HUES6 (cell line): ENCODE results near the gene NCOA4.
A peak's percentile ranks its signal among the peaks of the same experiment; 100 is the strongest.

Experiments
- H3K27ac ChIP-seq: 2 replicates; pipeline ENCODE4 v1.7.0; 2013; ENCODE audit warnings: low read depth, mild to moderate bottlenecking, low read length, inconsistent platforms
- H3K27me3 ChIP-seq: 2 replicates; pipeline ENCODE4 v1.6.1; 2013; ENCODE audit warnings: low read length; ENCODE audit not compliant: control insufficient read depth, insufficient read depth
- H3K36me3 ChIP-seq: 2 replicates; pipeline ENCODE4 v1.6.1; 2013; ENCODE audit warnings: low read length; ENCODE audit not compliant: control insufficient read depth, insufficient read depth
- H3K4me1 ChIP-seq: 2 replicates; pipeline ENCODE4 v1.6.1; 2013; ENCODE audit warnings: low read length; ENCODE audit not compliant: control insufficient read depth, insufficient read depth
- H3K4me3 ChIP-seq: 2 replicates; pipeline ENCODE4 v1.5.1; 2013; ENCODE audit warnings: low read depth, low read length
- H3K9ac ChIP-seq: one replicate; pipeline ENCODE4 v1.6.1; 2013; ENCODE audit warnings: mild to moderate bottlenecking, low read length
- H3K9me3 ChIP-seq: 2 replicates; pipeline ENCODE4 v1.6.1; 2013; ENCODE audit warnings: low read depth, low read length; ENCODE audit not compliant: control insufficient read depth, insufficient read depth

Gene NCOA4

GRCh38 chr10:46030091-46030937 is at the start of gene NCOA4:
Gene NCOA4, minus strand, starts transcription at chr10:46030623. Its CDS starts 13,943 bp downstream, at chr10:46016680.
- Histone ChIP-seq H3K4me3 (peak within 1 kb of the TSS; percentile 89), H3K9ac (peak within 1 kb of the TSS; percentile 94), H3K27me3 (no peaks in the 10 kb centered on the region), H3K36me3 (no peaks in the 10 kb centered on the region), H3K9me3 (no peaks in the 10 kb centered on the region), H3K4me1 (peaks cover 14% of the 10 kb centered on the region), H3K27ac (peak within 1 kb of the TSS; percentile 49; the same call in 1 of the 2 replicates)

DNA sequence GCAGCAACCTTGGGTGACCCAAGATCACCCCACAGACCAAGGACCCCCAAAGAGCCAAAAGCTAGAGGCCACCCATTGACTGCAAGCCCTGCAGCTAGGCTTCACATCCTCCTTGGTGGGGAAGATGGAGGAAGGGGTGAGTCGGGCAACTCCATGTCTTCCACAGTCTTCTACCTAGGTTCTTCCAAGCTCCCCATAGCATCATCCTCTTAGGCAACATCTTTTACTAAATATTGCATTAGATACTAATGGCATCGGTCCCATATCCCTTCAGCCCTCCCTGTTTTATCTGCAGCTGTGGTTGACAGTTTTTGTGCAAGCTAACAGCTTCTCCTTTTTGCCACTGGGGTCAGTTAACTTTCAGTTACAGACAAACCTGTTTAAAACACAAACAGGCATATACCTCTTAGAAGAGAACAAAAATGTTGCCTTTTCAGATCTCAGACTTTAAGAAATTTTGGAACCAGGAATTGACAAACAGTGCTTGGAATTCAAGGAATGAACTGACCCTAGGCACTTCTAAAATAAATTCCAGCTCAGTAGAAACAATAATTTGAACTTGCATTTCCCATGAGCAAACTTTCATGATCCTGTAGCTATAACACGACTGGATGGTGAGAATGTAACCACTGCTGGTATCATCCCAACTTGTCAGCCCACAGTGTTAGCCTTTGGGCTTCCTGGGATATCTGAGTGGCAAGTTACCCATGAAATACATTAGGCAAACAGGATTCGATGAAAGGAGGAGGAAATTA is 49.6 kb upstream of the NCOA4 start:
- Histone ChIP-seq H3K9ac (no peak overlapping the region), H3K4me3 (no peak overlapping the region), H3K4me1 (0 out of 2 replicates have a peak, but pooled peaks cover 4% of the 10 kb centered on the region)

GRCh38 chr10:46077731-46078413 is 47.4 kb upstream of the NCOA4 start:
- Histone ChIP-seq H3K27me3 (no peaks in the 10 kb centered on the region), H3K9me3 (no peaks in the 10 kb centered on the region), H3K9ac (no peak overlapping the region), H3K36me3 (no peaks in the 10 kb centered on the region), H3K4me3 (no peak overlapping the region), H3K4me1 (no peaks in the 10 kb centered on the region), H3K27ac (no peak overlapping the region)

More for the DNA sequence above, 49.6 kb upstream of the NCOA4 start:
- no peaks in the 10 kb centered on the region for H3K9me3 ChIP-seq
- H3K27ac ChIP-seq = no peak overlapping the region
- H3K36me3 ChIP-seq = no peaks in the 10 kb centered on the region
- H3K27me3 ChIP-seq = no peaks in the 10 kb centered on the region

DNA sequence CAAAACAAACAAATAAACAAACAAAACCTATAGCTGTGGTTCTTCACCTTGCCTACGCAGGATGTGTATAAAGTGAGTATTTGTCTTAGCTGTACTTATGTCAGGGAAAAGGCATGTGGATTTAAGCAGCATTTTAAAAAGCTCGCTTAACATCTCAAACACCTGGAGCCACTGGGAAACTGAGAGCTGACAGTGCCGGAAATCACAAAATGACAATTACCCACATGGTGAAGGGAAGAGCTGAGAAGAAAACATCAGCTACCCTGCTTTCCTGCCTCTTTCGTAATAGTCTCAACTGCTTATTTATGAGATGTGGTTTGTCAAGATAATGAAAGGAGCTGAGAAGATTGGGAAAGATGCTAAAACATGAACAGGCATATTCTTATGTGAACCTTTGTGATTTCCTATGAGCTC is 46.7 kb upstream of the NCOA4 start:
- Histone ChIP-seq H3K36me3 (no peaks in the 10 kb centered on the region), H3K9me3 (no peaks in the 10 kb centered on the region; the same call in 1 of the 2 replicates), H3K4me3 (no peak overlapping the region), H3K9ac (no peak overlapping the region), H3K4me1 (no peaks in the 10 kb centered on the region), H3K27ac (no peak overlapping the region), H3K27me3 (no peaks in the 10 kb centered on the region)

DNA sequence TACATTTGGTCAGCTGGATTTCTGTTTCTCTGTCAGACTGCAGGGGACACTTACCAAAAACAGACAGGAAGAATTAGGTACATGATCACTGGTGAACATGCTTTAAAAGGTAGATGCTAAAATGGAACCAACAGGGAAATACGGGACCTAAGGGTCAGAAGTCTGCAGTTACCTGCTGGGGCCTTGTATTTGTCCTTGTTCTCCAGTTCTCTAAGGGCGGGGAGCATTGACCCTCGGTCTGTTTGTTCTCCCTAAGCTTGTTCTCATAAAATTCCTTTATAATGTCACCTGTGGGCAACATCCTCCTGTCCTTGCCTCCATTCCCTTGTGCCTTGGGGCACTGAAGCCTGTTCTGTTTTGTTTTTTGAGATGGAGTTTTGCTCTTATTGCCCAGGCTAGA is 45.4 kb upstream of the NCOA4 start:
- H3K9ac ChIP-seq = no peak overlapping the region
- no peaks in the 10 kb centered on the region; the same call in 1 of the 2 replicates for H3K9me3 ChIP-seq
- no peaks in the 10 kb centered on the region for H3K4me1 ChIP-seq
- no peaks in the 10 kb centered on the region for H3K36me3 ChIP-seq
- H3K4me3 ChIP-seq = no peak overlapping the region
- no peaks in the 10 kb centered on the region for H3K27me3 ChIP-seq
- no peak overlapping the region for H3K27ac ChIP-seq

DNA sequence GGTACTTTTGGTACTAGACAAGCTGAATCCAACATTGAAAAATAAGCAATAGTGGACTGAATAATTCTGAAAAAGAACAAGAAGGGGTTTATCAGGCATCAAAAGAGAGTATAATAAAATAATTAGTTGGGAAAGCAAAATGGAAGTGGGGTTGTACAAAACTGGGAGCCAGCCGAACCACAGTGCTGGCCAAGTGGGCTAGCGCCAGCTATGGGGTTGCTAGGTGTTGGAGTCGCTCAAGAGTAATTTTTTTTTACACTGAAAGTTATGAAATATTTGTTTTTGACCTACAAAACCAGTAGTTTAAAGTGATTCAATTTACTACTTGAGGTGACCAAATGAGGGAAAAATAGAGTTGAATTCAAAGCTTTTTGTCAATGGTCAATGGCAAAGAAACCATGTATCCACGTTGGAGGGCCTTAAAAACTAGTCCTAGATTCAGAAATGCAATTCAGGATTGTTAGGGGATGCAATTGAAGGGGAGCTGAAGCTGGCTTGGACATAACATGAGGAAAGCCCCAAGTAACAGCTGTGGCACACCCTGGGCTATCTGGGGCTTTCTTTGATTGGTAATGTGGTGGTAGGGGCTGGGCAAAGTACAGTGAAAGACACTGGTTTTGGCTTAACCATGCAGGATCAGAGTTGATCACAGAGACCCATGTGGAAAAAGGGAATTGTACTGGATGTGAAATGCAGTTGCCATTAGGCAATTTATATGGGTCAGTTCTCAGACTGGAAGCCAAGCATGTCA is 43.9 kb upstream of the NCOA4 start:
- no peaks in the 10 kb centered on the region for H3K27me3 ChIP-seq
- H3K9me3 ChIP-seq = no peaks in the 10 kb centered on the region; the same call in 1 of the 2 replicates
- H3K27ac ChIP-seq = no peak overlapping the region
- no peaks in the 10 kb centered on the region for H3K36me3 ChIP-seq
- H3K4me1 ChIP-seq = no peaks in the 10 kb centered on the region
- no peak overlapping the region for H3K4me3 ChIP-seq
- H3K9ac ChIP-seq = no peak overlapping the region

DNA sequence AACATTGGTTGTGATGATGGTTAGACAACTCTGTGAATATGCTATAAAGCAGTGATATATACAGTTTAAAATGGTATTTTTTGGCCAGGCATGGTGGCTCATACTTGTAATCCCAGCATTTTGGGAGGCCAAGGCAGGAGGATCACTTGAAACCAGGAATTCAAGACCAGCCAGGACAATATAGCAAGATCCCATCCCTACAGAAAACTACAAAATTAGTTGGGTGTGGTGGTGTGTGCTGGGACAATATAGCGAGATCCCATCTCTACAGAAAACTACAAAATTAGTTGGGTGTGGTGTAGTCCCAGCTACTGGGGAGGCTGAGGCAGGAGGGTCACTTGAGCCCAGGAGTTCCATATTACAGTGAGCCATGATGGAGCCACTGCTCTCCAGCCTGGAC is 43.1 kb upstream of the NCOA4 start:
- Histone ChIP-seq H3K4me1 (no peaks in the 10 kb centered on the region), H3K9ac (no peak overlapping the region), H3K36me3 (no peaks in the 10 kb centered on the region), H3K27me3 (no peaks in the 10 kb centered on the region), H3K4me3 (no peak overlapping the region), H3K9me3 (peaks cover 3% of the 10 kb centered on the region; the same call in 1 of the 2 replicates), H3K27ac (no peak overlapping the region)

GRCh38 chr10:46070749-46071148 is 40.3 kb upstream of the NCOA4 start:
- Histone ChIP-seq H3K36me3 (no peaks in the 10 kb centered on the region), H3K9ac (no peak overlapping the region), H3K4me3 (no peak overlapping the region), H3K4me1 (no peaks in the 10 kb centered on the region), H3K27me3 (no peaks in the 10 kb centered on the region), H3K9me3 (peaks cover 4% of the 10 kb centered on the region; the same call in 1 of the 2 replicates), H3K27ac (no peak overlapping the region)

DNA sequence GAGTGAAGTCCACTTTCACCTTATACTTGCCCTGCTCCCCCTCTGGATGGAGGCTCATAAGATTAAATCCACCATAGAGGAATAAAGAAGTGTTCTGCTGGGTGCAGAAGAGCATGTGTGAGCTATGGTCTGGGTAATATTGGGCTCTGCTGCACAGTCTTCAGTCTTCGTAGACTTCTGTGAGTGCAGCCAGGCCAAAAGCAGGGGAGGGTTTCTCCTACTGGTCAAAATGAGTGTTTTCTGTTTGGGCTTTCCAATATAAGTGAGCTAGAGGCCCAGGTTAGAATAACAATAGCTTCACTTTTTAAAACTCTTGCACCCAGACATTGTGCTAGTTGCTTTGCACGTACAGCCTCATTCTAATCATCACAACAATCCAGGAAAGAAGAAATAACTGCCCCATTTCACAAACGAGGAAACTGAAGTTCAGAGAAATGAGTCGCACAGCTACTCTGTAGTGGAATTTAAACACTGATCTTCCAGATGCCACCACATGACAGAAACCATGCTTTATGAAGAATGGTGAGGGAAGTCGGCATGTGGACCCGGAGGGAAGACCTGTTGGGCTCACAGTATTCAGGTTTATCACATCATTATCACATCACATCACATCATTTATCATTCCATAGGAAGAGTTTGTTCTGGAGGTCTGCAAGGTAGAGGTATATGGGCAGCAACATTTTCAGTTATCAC is 39.5 kb upstream of the NCOA4 start:
- no peak overlapping the region for H3K4me3 ChIP-seq
- H3K9me3 ChIP-seq = peaks cover 4% of the 10 kb centered on the region; the same call in 1 of the 2 replicates
- no peaks in the 10 kb centered on the region for H3K27me3 ChIP-seq
- H3K4me1 ChIP-seq = no peaks in the 10 kb centered on the region
- no peak overlapping the region for H3K27ac ChIP-seq
- H3K36me3 ChIP-seq = no peaks in the 10 kb centered on the region
- H3K9ac ChIP-seq = no peak overlapping the region

GRCh38 chr10:46068905-46069304 is 38.5 kb upstream of the NCOA4 start:
- H3K27ac ChIP-seq = no peak overlapping the region
- H3K4me3 ChIP-seq = no peak overlapping the region
- H3K9ac ChIP-seq = no peak overlapping the region
- no peaks in the 10 kb centered on the region for H3K36me3 ChIP-seq
- H3K9me3 ChIP-seq = peaks cover 4% of the 10 kb centered on the region; the same call in 1 of the 2 replicates
- no peaks in the 10 kb centered on the region for H3K27me3 ChIP-seq
- H3K4me1 ChIP-seq = no peaks in the 10 kb centered on the region
